HEK293 (cell line): ENCODE data around the gene MPG.

Source experiments
- CTCF ChIA-PET: fragments of 350-600 bp; formaldehyde crosslinking; extraction: SDS; loops from one replicate; lab custom pipeline; 2021; ENCODE audit warnings: antibody characterized with exemption; lab: Yijun Ruan, JAX
- POLR2A ChIA-PET: fragments of 300-600 bp; formaldehyde crosslinking; extraction: SDS; loops from one replicate; lab custom pipeline; 2020; ENCODE audit warnings: antibody characterized with exemption, inconsistent platforms; lab: Yijun Ruan, JAX
- H3K27ac ChIP-seq: fragments of 200-500 bp; sonication (Bioruptor generic); 2 replicates; pipeline ENCODE4 v1.5.1; 2014; ENCODE audit warnings: low read depth, low read length, control low read depth, inconsistent platforms; ENCODE audit errors: extremely low read depth
- H3K36me3 ChIP-seq, 2 experiments: fragments of 200-500 bp in 1 of 2; sonication (Bioruptor generic) in 1 of 2; 1 replicate in 1 of 2; 2 replicates in 1 of 2; pipeline ENCODE4 v1.5.1; 2014 to 2017; ENCODE audit warnings: inconsistent platforms in 2 of 2, low read length in 2 of 2; ENCODE audit not compliant: control insufficient read depth in 2 of 2, insufficient read depth in 1 of 2
- H3K4me1 ChIP-seq: fragments of 200-500 bp; sonication (Bioruptor generic); 2 replicates; pipeline ENCODE4 v1.5.1; 2014; ENCODE audit warnings: mild to moderate bottlenecking, low read length, inconsistent platforms; ENCODE audit not compliant: control insufficient read depth, insufficient read depth
- H3K4me3 ChIP-seq: 2 replicates; pipeline ENCODE4 v1.5.1; 2011; ENCODE audit warnings: low read depth, mild to moderate bottlenecking, control low read depth, low read length, moderate library complexity
- H3K9me3 ChIP-seq: fragments of 200-500 bp; sonication (Bioruptor generic); 2 replicates; pipeline ENCODE4 v1.5.1; 2014; ENCODE audit warnings: low read depth, low read length, inconsistent platforms; ENCODE audit not compliant: control insufficient read depth, insufficient read depth
- BCL11B ChIP-seq: fragments of 450-650 bp; formaldehyde crosslinking; IDR thresholded peaks from 2 replicates; pipeline ENCODE4 v1.5.1; 2016; ENCODE audit warnings: low read depth, missing biosample characterization, missing genetic modification characterization
- GLI4 ChIP-seq: fragments of 450-650 bp; formaldehyde crosslinking; IDR thresholded peaks from 2 replicates; pipeline ENCODE4 v1.5.1; 2016; ENCODE audit warnings: missing biosample characterization, missing genetic modification characterization
- KLF10 ChIP-seq: fragments of 450-650 bp; IDR thresholded peaks from 2 replicates; pipeline ENCODE4 v1.5.1; 2018; ENCODE audit warnings: missing biosample characterization, mild to moderate bottlenecking, missing genetic modification characterization
- KLF16 ChIP-seq: fragments of 450-650 bp; formaldehyde crosslinking; IDR thresholded peaks from 2 replicates; pipeline ENCODE4 v1.5.1; 2017; ENCODE audit warnings: missing biosample characterization, missing genetic modification characterization
- PRDM1 ChIP-seq: fragments of 450-650 bp; formaldehyde crosslinking; IDR thresholded peaks from 2 replicates; pipeline ENCODE4; 2016; ENCODE audit warnings: missing biosample characterization, missing genetic modification characterization
- SP7 ChIP-seq: fragments of 450-650 bp; formaldehyde crosslinking; IDR thresholded peaks from 2 replicates; pipeline ENCODE4 v1.5.1; 2016; ENCODE audit warnings: missing biosample characterization, missing genetic modification characterization
- YY2 ChIP-seq: fragments of 450-650 bp; formaldehyde crosslinking; IDR thresholded peaks from 2 replicates; pipeline ENCODE4 v1.5.1; 2016; ENCODE audit warnings: missing biosample characterization, missing genetic modification characterization
- ZIC2 ChIP-seq: fragments of 450-650 bp; formaldehyde crosslinking; IDR thresholded peaks from 2 replicates; pipeline ENCODE4 v1.5.1; 2016; ENCODE audit warnings: missing biosample characterization, missing genetic modification characterization
- ZNF248 ChIP-seq: fragments of 450-650 bp; formaldehyde crosslinking; IDR thresholded peaks from 2 replicates; pipeline ENCODE4 v1.5.1; 2017; ENCODE audit warnings: missing biosample characterization, missing genetic modification characterization
- ZNF274 ChIP-seq, 2 experiments: fragments of 200-500 bp in 1 of 2; fragments of 450-650 bp in 1 of 2; sonication (Bioruptor generic) in 1 of 2; formaldehyde crosslinking in 1 of 2; IDR thresholded peaks; 2 replicates each; pipeline versions ENCODE4 v1.5.1 to v1.6.1; 2014 to 2016; ENCODE audit warnings: borderline replicate concordance in 1 of 2, inconsistent platforms in 1 of 2, low read length in 1 of 2, missing biosample characterization in 1 of 2, missing genetic modification characterization in 1 of 2
- ZNF423 ChIP-seq: fragments of 450-650 bp; formaldehyde crosslinking; IDR thresholded peaks from 2 replicates; pipeline ENCODE4 v1.5.1; 2016; ENCODE audit warnings: missing biosample characterization, missing genetic modification characterization
- ZNF600 ChIP-seq: fragments of 450-650 bp; formaldehyde crosslinking; IDR thresholded peaks from 2 replicates; pipeline ENCODE4 v1.5.1; 2016; ENCODE audit warnings: missing biosample characterization, missing genetic modification characterization
- ZNF621 ChIP-seq: fragments of 450-650 bp; formaldehyde crosslinking; IDR thresholded peaks from 2 replicates; pipeline ENCODE4 v1.5.1; 2017; ENCODE audit warnings: missing biosample characterization, missing genetic modification characterization
- TF ChIP-seq, protein P1 (sequence below): fragments of 450-650 bp; formaldehyde crosslinking; IDR thresholded peaks from 2 replicates; pipeline ENCODE4 v1.5.1; 2016; ENCODE audit warnings: missing biosample characterization, missing genetic modification characterization
- TF ChIP-seq, protein P2 (sequence below): fragments of 450-650 bp; formaldehyde crosslinking; IDR thresholded peaks from 2 replicates; pipeline ENCODE4 v1.5.1; 2017; ENCODE audit warnings: missing biosample characterization, missing genetic modification characterization
- TF ChIP-seq, protein P3 (sequence below): fragments of 450-650 bp; formaldehyde crosslinking; IDR thresholded peaks from 2 replicates; pipeline ENCODE4 v1.5.1; 2017; ENCODE audit warnings: missing biosample characterization, mild to moderate bottlenecking, missing genetic modification characterization, moderate library complexity
- TF ChIP-seq, protein P4 (sequence below): fragments of 450-650 bp; formaldehyde crosslinking; IDR thresholded peaks from 2 replicates; pipeline ENCODE4 v1.5.1; 2016; ENCODE audit warnings: missing biosample characterization, missing genetic modification characterization

MPG gene

DNA sequence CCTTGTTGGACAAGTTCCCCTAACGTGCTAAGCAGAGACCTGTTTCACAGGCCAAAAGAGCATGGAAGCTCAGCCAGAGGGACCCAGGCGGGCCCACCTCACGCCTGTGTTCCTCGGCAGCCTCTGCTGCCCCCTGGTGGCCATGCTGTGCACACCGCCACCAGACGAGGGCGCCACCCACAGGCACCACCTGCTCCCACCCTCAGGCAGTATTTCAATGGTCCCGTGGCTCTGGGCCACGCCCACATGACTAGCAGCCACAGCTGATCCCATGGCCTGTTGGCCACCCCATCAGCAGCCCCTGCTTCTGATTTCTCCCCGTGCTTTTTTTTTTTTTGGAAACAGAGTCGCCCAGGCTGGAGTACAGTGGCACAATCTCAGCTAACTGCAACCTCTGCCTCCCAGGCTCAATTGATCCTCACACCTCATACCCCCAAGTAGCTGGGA lies 18.9 kb downstream of the MPG start (continued):
- TF ChIP-seq, protein P1, sequence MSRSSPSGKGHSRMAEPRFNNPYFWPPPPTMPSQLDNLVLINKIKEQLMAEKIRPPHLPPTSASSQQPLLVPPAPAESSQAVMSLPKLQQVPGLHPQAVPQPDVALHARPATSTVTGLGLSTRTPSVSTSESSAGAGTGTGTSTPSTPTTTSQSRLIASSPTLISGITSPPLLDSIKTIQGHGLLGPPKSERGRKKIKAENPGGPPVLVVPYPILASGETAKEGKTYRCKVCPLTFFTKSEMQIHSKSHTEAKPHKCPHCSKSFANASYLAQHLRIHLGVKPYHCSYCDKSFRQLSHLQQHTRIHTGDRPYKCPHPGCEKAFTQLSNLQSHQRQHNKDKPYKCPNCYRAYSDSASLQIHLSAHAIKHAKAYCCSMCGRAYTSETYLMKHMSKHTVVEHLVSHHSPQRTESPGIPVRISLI (tag by site-specific recombination): peak; percentile 63; the same call in 1 of the 2 replicates
- TF ChIP-seq, protein P2, sequence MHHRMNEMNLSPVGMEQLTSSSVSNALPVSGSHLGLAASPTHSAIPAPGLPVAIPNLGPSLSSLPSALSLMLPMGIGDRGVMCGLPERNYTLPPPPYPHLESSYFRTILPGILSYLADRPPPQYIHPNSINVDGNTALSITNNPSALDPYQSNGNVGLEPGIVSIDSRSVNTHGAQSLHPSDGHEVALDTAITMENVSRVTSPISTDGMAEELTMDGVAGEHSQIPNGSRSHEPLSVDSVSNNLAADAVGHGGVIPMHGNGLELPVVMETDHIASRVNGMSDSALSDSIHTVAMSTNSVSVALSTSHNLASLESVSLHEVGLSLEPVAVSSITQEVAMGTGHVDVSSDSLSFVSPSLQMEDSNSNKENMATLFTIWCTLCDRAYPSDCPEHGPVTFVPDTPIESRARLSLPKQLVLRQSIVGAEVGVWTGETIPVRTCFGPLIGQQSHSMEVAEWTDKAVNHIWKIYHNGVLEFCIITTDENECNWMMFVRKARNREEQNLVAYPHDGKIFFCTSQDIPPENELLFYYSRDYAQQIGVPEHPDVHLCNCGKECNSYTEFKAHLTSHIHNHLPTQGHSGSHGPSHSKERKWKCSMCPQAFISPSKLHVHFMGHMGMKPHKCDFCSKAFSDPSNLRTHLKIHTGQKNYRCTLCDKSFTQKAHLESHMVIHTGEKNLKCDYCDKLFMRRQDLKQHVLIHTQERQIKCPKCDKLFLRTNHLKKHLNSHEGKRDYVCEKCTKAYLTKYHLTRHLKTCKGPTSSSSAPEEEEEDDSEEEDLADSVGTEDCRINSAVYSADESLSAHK: no peak
- TF ChIP-seq ZNF423 (tag by site-specific recombination) (no peak), YY2 (tag by site-specific recombination) (no peak), BCL11B (tag by site-specific recombination) (no peak), ZNF248 (no peak), ZNF274 (IDR thresholded peaks at IDR 0.05; ENCODE audit: low read length) (no peak), ZNF274 (tag by site-specific recombination; IDR thresholded peaks at IDR 0.05; ENCODE audit: borderline replicate concordance) (no peak), GLI4 (tag by site-specific recombination) (no peak), SP7 (tag by site-specific recombination) (peak; percentile 80), KLF16 (tag by site-specific recombination) (peak; percentile 93)
- TF ChIP-seq, protein P3, sequence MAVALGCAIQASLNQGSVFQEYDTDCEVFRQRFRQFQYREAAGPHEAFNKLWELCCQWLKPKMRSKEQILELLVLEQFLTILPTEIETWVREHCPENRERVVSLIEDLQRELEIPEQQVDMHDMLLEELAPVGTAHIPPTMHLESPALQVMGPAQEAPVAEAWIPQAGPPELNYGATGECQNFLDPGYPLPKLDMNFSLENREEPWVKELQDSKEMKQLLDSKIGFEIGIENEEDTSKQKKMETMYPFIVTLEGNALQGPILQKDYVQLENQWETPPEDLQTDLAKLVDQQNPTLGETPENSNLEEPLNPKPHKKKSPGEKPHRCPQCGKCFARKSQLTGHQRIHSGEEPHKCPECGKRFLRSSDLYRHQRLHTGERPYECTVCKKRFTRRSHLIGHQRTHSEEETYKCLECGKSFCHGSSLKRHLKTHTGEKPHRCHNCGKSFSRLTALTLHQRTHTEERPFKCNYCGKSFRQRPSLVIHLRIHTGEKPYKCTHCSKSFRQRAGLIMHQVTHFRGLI (tag by site-specific recombination): peak; percentile 81; the same call in 1 of the 2 replicates

DNA sequence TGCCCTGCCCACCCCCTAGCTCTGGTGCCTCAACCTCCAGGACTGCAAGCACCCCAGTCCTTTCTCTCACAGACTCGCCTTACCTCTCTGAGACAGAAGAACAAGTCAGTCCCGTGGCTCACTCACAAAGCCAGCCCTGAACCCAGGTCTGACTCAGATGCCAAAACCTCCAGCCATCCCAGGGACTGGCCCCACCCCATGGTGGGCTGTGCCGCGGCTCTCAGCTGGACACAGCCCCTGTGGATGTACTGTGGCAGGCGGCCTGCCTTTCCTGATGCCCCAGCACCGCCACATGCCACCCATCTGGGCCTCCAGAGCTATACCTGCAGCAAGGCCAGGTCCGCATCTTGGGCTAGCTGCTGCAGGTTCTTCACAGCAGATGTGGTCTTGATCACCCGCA lies 19.8 kb downstream of the MPG start:
- TF ChIP-seq ZNF621 (no peak), ZIC2 (peak; percentile 12; the same call in 1 of the 2 replicates)
- no peak overlapping the region for H3K4me3 ChIP-seq
- no peaks in the 10 kb centered on the region for H3K9me3 ChIP-seq
- CTCF ChIA-PET: interaction anchor here (0.9 to 6.8 kb wide), 11 partner anchors 8 to 264 kb away, joined by 3 to 245 read pairs (median 14); partner anchors contain the start of gene HBQ1
- H3K4me1 ChIP-seq: no peaks in the 10 kb centered on the region
- H3K27ac ChIP-seq: no peak overlapping the region
- POLR2A ChIA-PET: no interaction called here
- peaks cover 0 to 37% of the 10 kb centered on the region in 2 experiments; a peak in 2 of 3 replicates for H3K36me3 ChIP-seq

DNA sequence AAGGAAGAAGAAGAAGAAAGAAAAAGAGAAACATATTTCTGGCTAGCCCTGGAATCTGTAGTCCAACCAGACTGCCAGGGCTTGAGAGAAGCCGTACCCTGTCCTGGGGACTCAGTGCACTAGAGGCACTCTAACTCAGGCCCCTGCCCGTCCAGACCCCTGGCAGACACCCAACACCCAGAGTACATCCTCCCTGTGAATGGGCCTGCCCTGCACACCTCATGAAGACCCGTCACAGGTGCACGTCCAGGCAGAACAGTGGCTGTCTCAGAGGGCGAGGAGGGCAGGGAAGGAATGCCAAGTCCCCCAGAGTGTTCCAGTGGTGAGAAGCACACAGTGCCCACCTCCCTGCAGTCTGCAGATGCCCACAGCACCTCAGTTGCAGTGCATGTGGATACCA lies 23.0 kb downstream of the MPG start:
- ChIA-PET CTCF (interaction anchor here (7.7 kb wide), 1 partner anchor 36 kb away, joined by 80 read pairs; no protein-coding TSS in a partner anchor), POLR2A (no interaction called here)
- TF ChIP-seq ZNF600 (tag by site-specific recombination): 0 out of 2 replicates have a peak, but pooled peaks have one; percentile 34
- no peak for TF ChIP-seq KLF10 (tag by site-specific recombination)
- H3K4me1 ChIP-seq: no peaks in the 10 kb centered on the region
- no peak overlapping the region for H3K4me3 ChIP-seq
- no peak overlapping the region for H3K27ac ChIP-seq
- H3K36me3 ChIP-seq: peaks cover 0 to 41% of the 10 kb centered on the region in 2 experiments; a peak in 2 of 3 replicates
- H3K9me3 ChIP-seq: no peaks in the 10 kb centered on the region

DNA sequence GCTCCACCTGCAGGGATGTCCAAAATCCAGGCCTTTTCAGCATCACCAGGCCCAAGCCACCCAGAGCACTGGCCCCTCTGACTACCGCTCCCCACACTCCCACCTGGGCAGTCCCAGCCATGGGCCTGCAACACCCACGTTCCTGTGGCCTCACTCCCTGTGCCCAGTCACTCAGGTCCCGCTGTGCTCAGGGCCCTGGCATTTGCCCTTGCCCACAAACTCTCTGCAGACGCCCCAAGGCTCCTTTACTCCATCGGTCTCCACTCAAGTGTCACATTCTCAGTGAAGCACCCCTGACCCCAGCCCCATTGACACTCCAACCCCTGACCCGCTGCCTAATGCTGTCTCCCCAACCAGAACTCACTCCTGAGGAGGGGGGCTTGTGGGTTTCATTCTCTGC lies 23.6 kb downstream of the MPG start:
- H3K4me3 ChIP-seq: no peak overlapping the region
- ChIA-PET POLR2A (no interaction called here), CTCF (interaction anchor here (7.7 kb wide), 1 partner anchor 37 kb away, joined by 80 read pairs; no protein-coding TSS in a partner anchor)
- no peaks in the 10 kb centered on the region for H3K4me1 ChIP-seq
- H3K9me3 ChIP-seq: no peaks in the 10 kb centered on the region
- H3K36me3 ChIP-seq: peaks cover 0 to 38% of the 10 kb centered on the region in 2 experiments; a peak in 2 of 3 replicates
- no peak overlapping the region for H3K27ac ChIP-seq
- TF ChIP-seq, protein P4, sequence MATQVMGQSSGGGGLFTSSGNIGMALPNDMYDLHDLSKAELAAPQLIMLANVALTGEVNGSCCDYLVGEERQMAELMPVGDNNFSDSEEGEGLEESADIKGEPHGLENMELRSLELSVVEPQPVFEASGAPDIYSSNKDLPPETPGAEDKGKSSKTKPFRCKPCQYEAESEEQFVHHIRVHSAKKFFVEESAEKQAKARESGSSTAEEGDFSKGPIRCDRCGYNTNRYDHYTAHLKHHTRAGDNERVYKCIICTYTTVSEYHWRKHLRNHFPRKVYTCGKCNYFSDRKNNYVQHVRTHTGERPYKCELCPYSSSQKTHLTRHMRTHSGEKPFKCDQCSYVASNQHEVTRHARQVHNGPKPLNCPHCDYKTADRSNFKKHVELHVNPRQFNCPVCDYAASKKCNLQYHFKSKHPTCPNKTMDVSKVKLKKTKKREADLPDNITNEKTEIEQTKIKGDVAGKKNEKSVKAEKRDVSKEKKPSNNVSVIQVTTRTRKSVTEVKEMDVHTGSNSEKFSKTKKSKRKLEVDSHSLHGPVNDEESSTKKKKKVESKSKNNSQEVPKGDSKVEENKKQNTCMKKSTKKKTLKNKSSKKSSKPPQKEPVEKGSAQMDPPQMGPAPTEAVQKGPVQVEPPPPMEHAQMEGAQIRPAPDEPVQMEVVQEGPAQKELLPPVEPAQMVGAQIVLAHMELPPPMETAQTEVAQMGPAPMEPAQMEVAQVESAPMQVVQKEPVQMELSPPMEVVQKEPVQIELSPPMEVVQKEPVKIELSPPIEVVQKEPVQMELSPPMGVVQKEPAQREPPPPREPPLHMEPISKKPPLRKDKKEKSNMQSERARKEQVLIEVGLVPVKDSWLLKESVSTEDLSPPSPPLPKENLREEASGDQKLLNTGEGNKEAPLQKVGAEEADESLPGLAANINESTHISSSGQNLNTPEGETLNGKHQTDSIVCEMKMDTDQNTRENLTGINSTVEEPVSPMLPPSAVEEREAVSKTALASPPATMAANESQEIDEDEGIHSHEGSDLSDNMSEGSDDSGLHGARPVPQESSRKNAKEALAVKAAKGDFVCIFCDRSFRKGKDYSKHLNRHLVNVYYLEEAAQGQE (tag by site-specific recombination): no peak
- no peak for TF ChIP-seq PRDM1
